Thymus (tissue), 11 donors: Measurements from ENCODE around the gene SP4. TPM values are rescaled to one million over a fixed set of nuclear protein-coding genes. Genes with fewer than 3 reads are reported as not detected.

Source experiments
- DNase-seq, 9 donors: peaks; one replicate each; pipeline ENCODE4 v3.0.0-alpha.2; 2013; ENCODE audit warnings: low spot score in 9 of 9, low read depth in 6 of 9, missing footprints in 1 of 9
- H3K27ac ChIP-seq, 2 donors: one replicate each; pipeline ENCODE4 v1.5.1; 2013; ENCODE audit warnings: control low read depth in 1 of 2, low read depth in 1 of 2, low read length in 1 of 2, mild to moderate bottlenecking in 1 of 2, moderate library complexity in 1 of 2
- H3K27me3 ChIP-seq, 2 donors: one replicate each; pipeline ENCODE4 v1.5.1; 2013; ENCODE audit warnings: low read length in 1 of 2; ENCODE audit not compliant: control insufficient read depth in 2 of 2, insufficient read depth in 1 of 2
- H3K36me3 ChIP-seq, 2 donors: one replicate each; pipeline ENCODE4 v1.5.1; 2013; ENCODE audit warnings: low read length in 1 of 2, mild to moderate bottlenecking in 1 of 2, moderate library complexity in 1 of 2; ENCODE audit not compliant: control insufficient read depth in 2 of 2, insufficient read depth in 2 of 2
- H3K4me1 ChIP-seq, 2 donors: one replicate each; pipeline ENCODE4 v1.5.1; 2013; ENCODE audit warnings: low read length in 2 of 2; ENCODE audit not compliant: control insufficient read depth in 2 of 2, insufficient read depth in 2 of 2
- H3K4me3 ChIP-seq, 2 donors: one replicate each; pipeline ENCODE4 v1.5.1; 2013; ENCODE audit warnings: low read length in 2 of 2, control low read depth in 1 of 2, mild to moderate bottlenecking in 1 of 2
- H3K9me3 ChIP-seq, 2 donors: one replicate each; pipeline ENCODE4 v1.5.1; 2013; ENCODE audit warnings: low read length in 1 of 2, mild to moderate bottlenecking in 1 of 2; ENCODE audit not compliant: control insufficient read depth in 2 of 2, insufficient read depth in 1 of 2
- WGBS: extraction: QIAGEN DNeasy Blood & Tissue Kit; methylation state at CpG from one replicate; pipeline ENCODE4 v1.1.7; 2013; 5-methylcytosine and 5-hydroxymethylcytosine counted together
- polyA plus RNA-seq: library from polyadenylated mRNA; stranded (reverse); fragments of 200-250 nt; gene quantifications from one replicate; pipeline ENCODE4 v1.2.3, GENCODE V29; 2013
- total RNA-seq: library from RNA; stranded (reverse); fragments of 120-200 nt; gene quantifications from one replicate; pipeline ENCODE4 v1.2.4, GENCODE V29; 2013
- donor health status: healthy.

The SP4 gene
- total and polyA plus RNA-seq, 2 donors, result 9.1 to 21.2 TPM

DNA sequence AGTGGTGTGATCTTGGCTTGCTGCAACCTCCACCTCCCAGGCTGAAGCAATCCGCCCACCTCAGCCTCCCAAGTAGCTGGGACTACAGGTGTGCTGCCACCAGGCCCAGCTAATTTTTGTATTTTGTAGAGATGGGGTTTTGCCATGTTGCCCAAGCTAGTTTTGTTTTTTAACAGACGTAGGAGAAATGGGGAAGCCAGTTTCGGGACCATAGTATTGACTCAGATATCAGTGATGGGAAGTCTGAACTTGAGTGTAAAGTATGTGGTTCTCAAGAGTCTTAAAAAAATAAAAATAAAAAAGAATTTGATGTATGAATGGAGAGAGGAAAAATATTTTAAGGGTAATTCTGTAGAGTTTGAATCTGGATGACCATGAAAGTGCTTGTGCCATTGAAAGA is 34.2 kb downstream of the SP4 start:
- Histone ChIP-seq H3K9me3 (peaks cover 0 to 14% of the 10 kb centered on the region in 2 donors), H3K4me1 (no peaks in the 10 kb centered on the region), H3K4me3 (no peak overlapping the region), H3K36me3 (peaks cover 8 to 25% of the 10 kb centered on the region in 2 donors), H3K27me3 (no peaks in the 10 kb centered on the region), H3K27ac (no peak overlapping the region)
- no peak for DNase-seq
- 98% methylated on average over 3 of the region's 3 CpGs for WGBS

DNA sequence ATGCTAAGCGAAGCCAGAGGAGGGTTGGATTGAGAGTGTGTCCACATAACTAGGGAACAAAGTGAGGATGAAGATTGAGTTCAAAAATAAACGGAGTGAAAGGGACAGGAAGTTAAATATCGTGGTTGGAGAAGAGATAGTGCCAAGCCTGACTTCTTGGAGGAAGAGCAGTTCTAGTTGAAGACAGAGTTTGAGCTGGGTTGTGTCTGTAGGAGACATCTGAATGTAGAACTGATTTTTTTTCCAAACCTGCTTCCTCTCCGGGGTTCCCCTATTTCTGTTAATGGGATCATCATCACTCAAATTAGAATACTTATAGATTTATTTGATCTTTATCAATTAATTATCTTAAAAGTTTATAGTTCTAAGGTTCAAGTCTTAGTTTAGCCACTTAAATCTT is 35.6 kb downstream of the SP4 start:
- WGBS, result 68% methylated on average over 4 of the region's 4 CpGs
- no peak for DNase-seq
- H3K36me3 ChIP-seq, result peaks cover 8 to 24% of the 10 kb centered on the region in 2 donors
- H3K27ac ChIP-seq, result no peak overlapping the region
- no peak overlapping the region for H3K4me3 ChIP-seq
- no peaks in the 10 kb centered on the region for H3K4me1 ChIP-seq
- peaks cover 0 to 10% of the 10 kb centered on the region in 2 donors for H3K9me3 ChIP-seq
- no peaks in the 10 kb centered on the region for H3K27me3 ChIP-seq

DNA sequence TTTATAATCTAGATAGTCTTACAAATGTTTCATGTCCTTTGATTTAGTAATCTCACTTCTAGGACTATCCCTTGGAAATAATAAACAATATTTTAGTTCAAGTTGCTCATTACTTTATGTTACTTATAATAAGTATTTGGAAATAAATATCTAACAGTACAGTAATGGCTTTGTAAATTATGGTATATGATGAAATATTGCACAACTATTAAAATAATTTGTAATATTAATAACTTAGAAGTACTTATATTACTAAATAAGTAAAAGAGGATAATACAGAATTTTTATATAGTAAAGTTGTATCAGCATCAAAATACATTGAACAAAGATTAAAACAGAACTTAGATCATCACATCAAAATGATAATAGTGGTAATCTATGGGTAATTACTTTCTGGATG is 41.1 kb downstream of the SP4 start:
- Histone ChIP-seq H3K4me3 (no peak overlapping the region), H3K36me3 (peaks cover 3% of the 10 kb centered on the region in 2 donors), H3K4me1 (no peaks in the 10 kb centered on the region), H3K27ac (no peak overlapping the region), H3K27me3 (no peaks in the 10 kb centered on the region), H3K9me3 (no peaks in the 10 kb centered on the region)
- no peak for DNase-seq

DNA sequence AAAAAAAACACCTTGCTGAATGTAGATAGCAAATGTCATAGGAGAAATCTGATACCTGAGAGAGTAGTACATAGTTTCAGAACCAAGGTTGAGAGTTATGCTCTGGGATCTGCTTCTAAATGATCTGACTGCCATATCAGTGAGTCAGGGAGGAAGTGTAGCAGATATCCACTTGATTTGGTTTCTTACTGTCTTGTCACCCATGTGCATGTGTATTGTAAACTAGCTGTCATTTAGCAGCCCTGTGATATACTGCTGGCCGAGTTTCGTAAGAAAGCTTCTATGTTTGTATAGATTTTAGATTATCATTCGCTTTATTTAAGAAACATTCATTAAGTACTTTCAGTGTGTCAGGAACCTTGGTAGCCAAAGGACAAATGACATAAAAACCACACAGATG is 42.0 kb downstream of the SP4 start:
- WGBS, result 98% methylated on average over 3 of the region's 3 CpGs
- no peak overlapping the region for H3K27ac ChIP-seq
- no peak for DNase-seq
- H3K36me3 ChIP-seq, result peaks cover 3% of the 10 kb centered on the region in 2 donors
- H3K9me3 ChIP-seq, result no peaks in the 10 kb centered on the region
- H3K4me1 ChIP-seq, result no peaks in the 10 kb centered on the region
- no peak overlapping the region for H3K4me3 ChIP-seq
- H3K27me3 ChIP-seq, result no peaks in the 10 kb centered on the region

DNA sequence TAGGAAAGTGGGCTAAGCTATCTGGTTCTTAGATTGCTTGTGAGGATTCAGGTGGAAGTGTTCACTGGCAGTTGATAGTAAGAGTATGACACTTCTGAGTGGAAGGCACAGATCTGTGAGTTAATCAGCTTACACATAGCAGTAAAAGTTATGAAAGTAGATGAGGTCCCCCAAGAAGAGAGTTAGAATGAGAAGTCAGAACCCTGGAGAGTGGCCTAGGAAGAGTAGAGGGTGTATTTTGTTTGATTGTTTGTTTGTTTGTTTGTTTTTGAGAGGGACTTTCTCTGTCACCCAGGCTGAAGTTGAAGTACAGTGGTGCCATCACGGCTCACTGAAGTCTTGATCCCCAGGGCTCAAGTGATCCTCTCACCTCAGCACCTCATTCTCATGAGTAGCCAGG is 44.1 kb downstream of the SP4 start:
- H3K36me3 ChIP-seq, result peaks cover 3% of the 10 kb centered on the region in 2 donors
- whole genome bisulfite sequencing, result 98% methylated on average over 1 of the region's 1 CpG
- H3K9me3 ChIP-seq, result no peaks in the 10 kb centered on the region
- no peaks in the 10 kb centered on the region for H3K4me1 ChIP-seq
- no peaks in the 10 kb centered on the region for H3K27me3 ChIP-seq
- no peak overlapping the region for H3K4me3 ChIP-seq
- no peak overlapping the region for H3K27ac ChIP-seq
- DNase-seq, result no peak

DNA sequence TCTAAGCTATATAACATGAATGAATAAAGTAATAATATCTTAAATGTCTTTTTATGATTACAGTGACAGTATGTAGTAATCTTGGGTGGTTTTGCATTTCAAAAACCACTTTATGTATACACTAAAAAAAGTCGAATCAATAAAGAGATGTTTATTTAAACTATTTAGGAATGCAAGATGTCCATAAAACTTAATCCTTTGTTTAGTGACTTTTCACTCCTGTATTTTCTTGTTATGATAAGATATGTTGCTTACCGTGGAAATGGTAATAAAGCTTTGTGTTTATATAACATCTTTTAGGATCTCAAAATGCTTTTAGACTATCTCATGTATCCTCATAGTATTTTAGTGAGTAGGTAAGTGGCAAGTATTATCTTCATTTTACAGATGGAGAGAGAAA is 48.5 kb downstream of the SP4 start:
- 94% methylated on average over 2 of the region's 2 CpGs for WGBS
- Histone ChIP-seq H3K27me3 (no peaks in the 10 kb centered on the region), H3K9me3 (no peaks in the 10 kb centered on the region), H3K36me3 (peaks cover 3 to 16% of the 10 kb centered on the region in 2 donors), H3K27ac (no peak overlapping the region), H3K4me3 (no peak overlapping the region), H3K4me1 (no peaks in the 10 kb centered on the region)
- no peak for DNase-seq

DNA sequence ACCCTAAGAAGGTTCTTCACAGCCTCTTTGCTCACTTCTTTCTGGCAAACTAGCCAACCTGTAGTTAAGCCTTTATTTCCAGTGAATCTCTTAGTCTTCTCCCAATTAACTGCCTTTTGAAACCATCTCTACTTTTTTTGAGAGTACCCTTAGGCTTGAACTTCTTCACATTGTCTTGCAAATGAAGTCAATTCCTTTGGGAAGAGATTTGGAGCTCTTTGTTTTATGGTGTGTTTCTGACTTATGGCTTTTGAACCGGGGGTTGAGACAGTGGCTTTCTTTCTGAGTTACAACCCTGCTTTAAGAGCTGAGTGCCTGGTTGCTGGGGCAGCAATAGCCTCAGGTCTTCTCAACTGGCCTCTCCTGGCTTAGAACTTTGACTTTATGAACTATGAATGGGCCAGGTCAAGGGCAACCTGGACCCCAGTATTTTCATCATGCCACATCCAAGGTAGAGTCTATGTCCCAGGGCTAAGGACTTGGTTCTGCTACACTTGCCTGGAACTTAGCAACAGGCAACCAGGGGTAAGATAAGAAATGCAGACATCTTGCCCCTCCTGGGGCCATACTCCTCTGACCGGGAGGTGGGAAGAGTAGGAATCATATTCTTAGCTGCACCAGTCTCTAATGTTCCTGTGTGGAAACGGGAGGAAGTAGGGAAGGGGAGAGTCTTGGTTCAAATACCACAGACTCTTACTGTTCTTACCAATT is 53.0 kb downstream of the SP4 start:
- Histone ChIP-seq H3K4me3 (no peak overlapping the region), H3K4me1 (no peaks in the 10 kb centered on the region), H3K27ac (no peak overlapping the region), H3K36me3 (peaks cover 0 to 24% of the 10 kb centered on the region in 2 donors), H3K27me3 (no peaks in the 10 kb centered on the region), H3K9me3 (no peaks in the 10 kb centered on the region)
- WGBS, result 98% methylated on average over 3 of the region's 3 CpGs
- no peak for DNase-seq

DNA sequence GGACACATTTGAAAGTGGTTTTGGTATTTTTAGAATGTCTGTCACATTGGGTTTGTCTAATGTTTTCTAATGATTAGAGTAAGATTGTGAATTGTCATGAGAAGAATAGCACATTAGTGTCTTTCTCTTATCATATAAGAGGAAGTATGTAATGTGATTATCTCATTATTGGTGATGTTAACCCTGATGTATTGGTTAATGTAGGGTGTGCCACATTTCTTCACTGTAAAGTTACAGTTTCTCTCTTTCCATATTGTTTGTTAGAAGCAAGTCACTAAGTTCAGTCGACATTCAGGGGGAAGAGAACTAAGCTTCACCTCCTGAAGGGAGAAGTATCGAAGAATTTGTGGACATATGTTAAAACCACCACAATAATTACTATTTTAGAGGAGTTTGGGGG is 58.6 kb downstream of the SP4 start:
- Histone ChIP-seq H3K4me1 (no peaks in the 10 kb centered on the region), H3K36me3 (peaks cover 6 to 23% of the 10 kb centered on the region in 2 donors)
- WGBS, result 78% methylated on average over 2 of the region's 2 CpGs

DNA sequence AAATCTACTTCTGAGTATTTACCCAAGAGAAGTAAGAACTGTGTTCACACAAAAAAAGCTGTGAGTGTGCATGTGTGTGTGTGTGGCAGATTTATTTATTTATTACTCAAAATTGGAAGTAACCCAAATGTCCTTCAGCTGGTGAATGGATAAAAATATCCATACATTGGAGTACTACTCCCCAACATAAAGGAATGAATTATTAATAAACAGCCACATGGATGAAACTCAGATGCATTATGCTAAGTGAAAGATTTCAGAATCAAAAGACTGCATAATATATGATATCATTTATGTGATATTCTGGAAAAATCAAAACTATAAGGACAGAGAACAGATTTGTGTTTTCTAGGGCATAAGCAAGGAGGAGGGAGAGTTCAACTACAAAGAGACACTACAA is 67.8 kb downstream of the SP4 start:
- no peak for DNase-seq
- Histone ChIP-seq H3K36me3 (peaks cover 5 to 7% of the 10 kb centered on the region in 2 donors), H3K27me3 (no peaks in the 10 kb centered on the region), H3K4me1 (no peaks in the 10 kb centered on the region), H3K9me3 (peaks cover 0 to 9% of the 10 kb centered on the region in 2 donors), H3K27ac (no peak overlapping the region), H3K4me3 (no peak overlapping the region)

More for the DNA sequence above, 58.6 kb downstream of the SP4 start:
- Histone ChIP-seq H3K27me3 (no peaks in the 10 kb centered on the region), H3K4me3 (no peak overlapping the region), H3K27ac (no peak overlapping the region), H3K9me3 (no peaks in the 10 kb centered on the region)
- DNase-seq, result no peak
